Osteocyte (in vitro differentiated cells): Measurements from ENCODE around the gene GNAQ. TPM values are rescaled to one million over a fixed set of nuclear protein-coding genes. Genes with fewer than 3 reads are reported as not detected.

Experiments used
- DNase-seq: peaks from one replicate; pipeline ENCODE4 v3.0.0; 2021; ENCODE audit warnings: mixed read lengths; ENCODE audit not compliant: unreplicated experiment; ENCODE audit errors: extremely low spot score
- H3K27ac Mint-ChIP-seq: one replicate; pipeline ENCODE4 v1.8.0; 2021; ENCODE audit warnings: mild to moderate bottlenecking, mixed read lengths; ENCODE audit not compliant: unreplicated experiment
- H3K27me3 Mint-ChIP-seq: one replicate; pipeline ENCODE4 v1.8.0; 2021; ENCODE audit warnings: mixed read lengths; ENCODE audit not compliant: unreplicated experiment
- H3K36me3 Mint-ChIP-seq: one replicate; pipeline ENCODE4 v1.8.0; 2021; ENCODE audit warnings: mixed read lengths; ENCODE audit not compliant: unreplicated experiment
- H3K4me1 Mint-ChIP-seq: one replicate; pipeline ENCODE4 v1.8.0; 2021; ENCODE audit warnings: mixed read lengths; ENCODE audit not compliant: unreplicated experiment
- H3K4me3 Mint-ChIP-seq: one replicate; pipeline ENCODE4 v1.8.0; 2021; ENCODE audit warnings: mild to moderate bottlenecking, moderate library complexity, mixed read lengths; ENCODE audit not compliant: unreplicated experiment
- H3K9me3 Mint-ChIP-seq: one replicate; pipeline ENCODE4 v1.8.0; 2021; ENCODE audit warnings: mixed read lengths; ENCODE audit not compliant: unreplicated experiment
- total RNA-seq: library from RNA; stranded (reverse); gene quantifications from 2 replicates; pipeline ENCODE4 v1.2.1, GENCODE V29; 2021
- TF ChIP-seq, protein P1 (sequence below): fragments of 200-600 bp; sonication (generic); IDR thresholded peaks from 2 replicates; pipeline ENCODE4 v1.5.0; 2021; ENCODE audit warnings: antibody characterized with exemption, mild to moderate bottlenecking, moderate library complexity

GNAQ gene
- total RNA-seq, 1 donor from 2014 or later: 65.9 TPM

GRCh38 chr9:77738932-77739331 lies 292.7 kb downstream of the GNAQ start:
- no peaks in the 10 kb centered on the region for H3K27me3 Mint-ChIP-seq
- H3K9me3 Mint-ChIP-seq: no peaks in the 10 kb centered on the region
- no peak overlapping the region for H3K4me3 Mint-ChIP-seq
- TF ChIP-seq, protein P1, sequence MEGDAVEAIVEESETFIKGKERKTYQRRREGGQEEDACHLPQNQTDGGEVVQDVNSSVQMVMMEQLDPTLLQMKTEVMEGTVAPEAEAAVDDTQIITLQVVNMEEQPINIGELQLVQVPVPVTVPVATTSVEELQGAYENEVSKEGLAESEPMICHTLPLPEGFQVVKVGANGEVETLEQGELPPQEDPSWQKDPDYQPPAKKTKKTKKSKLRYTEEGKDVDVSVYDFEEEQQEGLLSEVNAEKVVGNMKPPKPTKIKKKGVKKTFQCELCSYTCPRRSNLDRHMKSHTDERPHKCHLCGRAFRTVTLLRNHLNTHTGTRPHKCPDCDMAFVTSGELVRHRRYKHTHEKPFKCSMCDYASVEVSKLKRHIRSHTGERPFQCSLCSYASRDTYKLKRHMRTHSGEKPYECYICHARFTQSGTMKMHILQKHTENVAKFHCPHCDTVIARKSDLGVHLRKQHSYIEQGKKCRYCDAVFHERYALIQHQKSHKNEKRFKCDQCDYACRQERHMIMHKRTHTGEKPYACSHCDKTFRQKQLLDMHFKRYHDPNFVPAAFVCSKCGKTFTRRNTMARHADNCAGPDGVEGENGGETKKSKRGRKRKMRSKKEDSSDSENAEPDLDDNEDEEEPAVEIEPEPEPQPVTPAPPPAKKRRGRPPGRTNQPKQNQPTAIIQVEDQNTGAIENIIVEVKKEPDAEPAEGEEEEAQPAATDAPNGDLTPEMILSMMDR: no peak
- no peak overlapping the region for H3K27ac Mint-ChIP-seq
- H3K36me3 Mint-ChIP-seq: peaks cover 8% of the 10 kb centered on the region
- DNase-seq: no peak
- H3K4me1 Mint-ChIP-seq: peaks cover 9% of the 10 kb centered on the region

GRCh38 chr9:77735494-77735893 lies 296.1 kb downstream of the GNAQ start:
- Mint-ChIP-seq H3K27ac (no peak overlapping the region), H3K4me1 (peaks cover 9% of the 10 kb centered on the region), H3K9me3 (no peaks in the 10 kb centered on the region), H3K4me3 (no peak overlapping the region), H3K27me3 (no peaks in the 10 kb centered on the region), H3K36me3 (peaks cover 9% of the 10 kb centered on the region)
- TF ChIP-seq, protein P1: no peak
- DNase-seq: no peak

- Mint-ChIP-seq H3K4me3 (no peak overlapping the region), H3K27ac (no peak overlapping the region), H3K4me1 (peaks cover 9% of the 10 kb centered on the region), H3K9me3 (no peaks in the 10 kb centered on the region), H3K27me3 (no peaks in the 10 kb centered on the region), H3K36me3 (peaks cover 24% of the 10 kb centered on the region)
- no peak for DNase-seq
- TF ChIP-seq, protein P1: no peak
Observed at GRCh38 chr9:77731930-77732329, 299.7 kb downstream of the GNAQ start.

GRCh38 chr9:77731008-77731698 lies 300.5 kb downstream of the GNAQ start:
- Mint-ChIP-seq H3K27me3 (no peaks in the 10 kb centered on the region), H3K9me3 (no peaks in the 10 kb centered on the region), H3K4me1 (peaks cover 9% of the 10 kb centered on the region), H3K27ac (no peak overlapping the region), H3K36me3 (peaks cover 32% of the 10 kb centered on the region), H3K4me3 (no peak overlapping the region)
- TF ChIP-seq, protein P1: no peak
- no peak for DNase-seq

- no peaks in the 10 kb centered on the region for H3K27me3 Mint-ChIP-seq
- TF ChIP-seq, protein P1: no peak
- H3K9me3 Mint-ChIP-seq: no peaks in the 10 kb centered on the region
- H3K4me3 Mint-ChIP-seq: no peak overlapping the region
- H3K36me3 Mint-ChIP-seq: peaks cover 37% of the 10 kb centered on the region
- no peak overlapping the region for H3K27ac Mint-ChIP-seq
- DNase-seq: no peak
- H3K4me1 Mint-ChIP-seq: peaks cover 17% of the 10 kb centered on the region
Observed at GRCh38 chr9:77729177-77729576, 302.4 kb downstream of the GNAQ start.
